ENCODE measurements around the gene ACOXL.

ACOXL gene

DNA sequence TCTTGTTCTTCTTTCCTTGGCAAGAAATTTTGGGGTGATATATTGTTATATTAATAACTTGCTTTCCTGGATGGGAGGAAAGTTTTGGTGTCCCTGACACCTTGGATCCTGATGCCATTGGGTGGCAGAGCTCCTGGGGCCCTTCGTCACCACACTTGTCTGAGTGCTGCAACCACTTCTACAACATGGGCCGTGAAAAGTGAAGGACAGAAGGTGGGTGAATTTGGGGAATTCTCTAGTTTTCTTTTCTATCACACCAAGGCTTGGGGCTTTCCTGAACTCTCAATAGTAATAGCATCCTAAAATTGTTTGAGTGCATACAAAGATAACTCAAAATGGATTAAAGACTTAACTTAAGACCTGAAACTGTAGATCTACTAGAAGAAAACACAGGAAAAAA is 10.0 kb downstream of the ACOXL start:
- Histone ChIP-seq H3K79me1 (replicated peaks; ENCODE audit: low read length, poor library complexity, severe bottlenecking) (no peaks in the 10 kb centered on the region), H3K36me3 (ENCODE audit: control insufficient read depth in 1 of 2, insufficient read depth in 2 of 2, low read depth in 1 of 2, low read length in 2 of 2) (no peaks in the 10 kb centered on the region), H2AFZ (ENCODE audit: low read depth, low read length) (no peak overlapping the region), H3K4me3 (ENCODE audit: insufficient read depth in 1 of 2, low read depth in 1 of 2, low read length in 2 of 2) (no peak overlapping the region), H3K4me1 (ENCODE audit: control insufficient read depth, insufficient read depth, low read depth, low read length) (no peaks in the 10 kb centered on the region), H2BK12ac (ENCODE audit: low read length in 2 of 2) (no peak overlapping the region), H3K27ac (ENCODE audit: low read length, poor library complexity, severe bottlenecking) (no peak overlapping the region), H2AK5ac (ENCODE audit: low read length, severe bottlenecking) (no peak overlapping the region), H3K9ac (ENCODE audit: low read length) (no peak overlapping the region), H3K18ac (ENCODE audit: low read depth in 1 of 2, low read length in 2 of 2) (no peak overlapping the region), H4K91ac (ENCODE audit: low read length) (no peak overlapping the region), H3K14ac (ENCODE audit: low read length in 2 of 2) (no peak overlapping the region), H4K8ac (ENCODE audit: low read length) (no peak overlapping the region), H2BK5ac (ENCODE audit: low read depth, low read length, poor library complexity, severe bottlenecking) (no peak overlapping the region), H3K4ac (ENCODE audit: low read depth in 1 of 2, low read length in 2 of 2) (no peak overlapping the region), H3K27me3 (ENCODE audit: control insufficient read depth in 1 of 2, insufficient read depth in 1 of 2, low read length in 2 of 2) (peaks cover 73 to 89% of the 10 kb centered on the region in 2 experiments), H3K23ac (ENCODE audit: low read length in 2 of 2) (no peak overlapping the region), H3K9me3 (ENCODE audit: control insufficient read depth, low read length) (peaks cover 31% of the 10 kb centered on the region), H2BK15ac (ENCODE audit: low read depth, poor library complexity, severe bottlenecking) (no peak overlapping the region), H2BK120ac (ENCODE audit: low read depth, low read length) (no peak overlapping the region), H3K4me2 (ENCODE audit: low read length, poor library complexity, severe bottlenecking) (no peak overlapping the region)
- no peak for DNase-seq
- 82% methylated on average over 1 of the region's 2 CpGs for whole genome bisulfite sequencing

DNA sequence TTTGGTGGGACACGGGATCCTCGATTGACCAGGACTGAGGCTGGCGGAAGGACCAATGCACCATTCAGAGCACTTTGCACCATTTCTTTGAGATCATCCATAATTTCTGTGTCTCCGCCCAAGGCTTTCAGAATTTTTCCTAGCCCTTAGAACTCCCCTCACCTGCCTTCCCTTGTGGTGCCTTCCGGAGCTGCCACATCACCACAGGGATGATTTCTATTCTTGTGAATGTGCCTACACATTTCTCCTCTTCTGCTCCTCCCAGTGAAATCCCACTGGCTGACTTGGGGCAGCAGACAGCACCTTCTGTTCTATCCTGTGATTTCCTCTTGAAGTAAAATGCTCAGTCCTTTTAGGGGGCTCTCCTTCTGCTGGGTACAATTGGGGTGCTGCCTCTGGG is 11.2 kb downstream of the ACOXL start:
- no peak overlapping the region for H3K14ac ChIP-seq (ENCODE audit: low read length in 2 of 2)
- no peaks in the 10 kb centered on the region for H3K79me1 ChIP-seq (replicated peaks; ENCODE audit: low read length, poor library complexity, severe bottlenecking)
- H3K27me3 ChIP-seq (ENCODE audit: control insufficient read depth in 1 of 2, insufficient read depth in 1 of 2, low read length in 2 of 2), result peaks cover 78 to 92% of the 10 kb centered on the region in 2 experiments
- H3K4me3 ChIP-seq (ENCODE audit: insufficient read depth in 1 of 2, low read depth in 1 of 2, low read length in 2 of 2), result no peak overlapping the region
- H2BK120ac ChIP-seq (ENCODE audit: low read depth, low read length), result no peak overlapping the region
- no peak overlapping the region for H3K4me2 ChIP-seq (ENCODE audit: low read length, poor library complexity, severe bottlenecking)
- no peak overlapping the region for H3K9ac ChIP-seq (ENCODE audit: low read length)
- H3K4ac ChIP-seq (ENCODE audit: low read depth in 1 of 2, low read length in 2 of 2), result no peak overlapping the region
- H3K36me3 ChIP-seq (ENCODE audit: control insufficient read depth in 1 of 2, insufficient read depth in 2 of 2, low read depth in 1 of 2, low read length in 2 of 2), result no peaks in the 10 kb centered on the region
- H2BK12ac ChIP-seq (ENCODE audit: low read length in 2 of 2), result no peak overlapping the region
- peaks cover 19% of the 10 kb centered on the region for H3K9me3 ChIP-seq (ENCODE audit: control insufficient read depth, low read length)
- H2BK15ac ChIP-seq (ENCODE audit: low read depth, poor library complexity, severe bottlenecking), result no peak overlapping the region
- H3K18ac ChIP-seq (ENCODE audit: low read depth in 1 of 2, low read length in 2 of 2), result no peak overlapping the region
- H4K91ac ChIP-seq (ENCODE audit: low read length), result no peak overlapping the region
- H3K4me1 ChIP-seq (ENCODE audit: control insufficient read depth, insufficient read depth, low read depth, low read length), result no peaks in the 10 kb centered on the region
- no peak overlapping the region for H2AFZ ChIP-seq (ENCODE audit: low read depth, low read length)
- 90% methylated on average over 5 of the region's 5 CpGs for WGBS
- H2BK5ac ChIP-seq (ENCODE audit: low read depth, low read length, poor library complexity, severe bottlenecking), result no peak overlapping the region
- no peak for DNase-seq
- H2AK5ac ChIP-seq (ENCODE audit: low read length, severe bottlenecking), result no peak overlapping the region
- no peak overlapping the region for H3K23ac ChIP-seq (ENCODE audit: low read length in 2 of 2)
- no peak overlapping the region for H4K8ac ChIP-seq (ENCODE audit: low read length)
- H3K27ac ChIP-seq (ENCODE audit: low read length, poor library complexity, severe bottlenecking), result no peak overlapping the region

- H2BK15ac ChIP-seq (ENCODE audit: low read depth, poor library complexity, severe bottlenecking), result no peak overlapping the region
- no peak overlapping the region for H2BK12ac ChIP-seq (ENCODE audit: low read length in 2 of 2)
- H2AFZ ChIP-seq (ENCODE audit: low read depth, low read length), result no peak overlapping the region
- H3K27ac ChIP-seq (ENCODE audit: low read length, poor library complexity, severe bottlenecking), result no peak overlapping the region
- no peak for DNase-seq
- no peak overlapping the region for H2BK120ac ChIP-seq (ENCODE audit: low read depth, low read length)
- H3K18ac ChIP-seq (ENCODE audit: low read depth in 1 of 2, low read length in 2 of 2), result no peak overlapping the region
- H3K23ac ChIP-seq (ENCODE audit: low read length in 2 of 2), result no peak overlapping the region
- no peak overlapping the region for H2BK5ac ChIP-seq (ENCODE audit: low read depth, low read length, poor library complexity, severe bottlenecking)
- H3K14ac ChIP-seq (ENCODE audit: low read length in 2 of 2), result no peak overlapping the region
- no peak overlapping the region for H4K91ac ChIP-seq (ENCODE audit: low read length)
- H3K36me3 ChIP-seq (ENCODE audit: control insufficient read depth in 1 of 2, insufficient read depth in 2 of 2, low read depth in 1 of 2, low read length in 2 of 2), result no peaks in the 10 kb centered on the region
- H2AK5ac ChIP-seq (ENCODE audit: low read length, severe bottlenecking), result no peak overlapping the region
- H4K8ac ChIP-seq (ENCODE audit: low read length), result no peak overlapping the region
- no peak overlapping the region for H3K4me2 ChIP-seq (ENCODE audit: low read length, poor library complexity, severe bottlenecking)
- H3K79me1 ChIP-seq (replicated peaks; ENCODE audit: low read length, poor library complexity, severe bottlenecking), result no peaks in the 10 kb centered on the region
- H3K4me1 ChIP-seq (ENCODE audit: control insufficient read depth, insufficient read depth, low read depth, low read length), result no peaks in the 10 kb centered on the region
- no peak overlapping the region for H3K9ac ChIP-seq (ENCODE audit: low read length)
- 67% methylated on average over 4 of the region's 4 CpGs for WGBS
- H3K27me3 ChIP-seq (ENCODE audit: control insufficient read depth in 1 of 2, insufficient read depth in 1 of 2, low read length in 2 of 2), result peaks cover 81 to 93% of the 10 kb centered on the region in 2 experiments
- H3K9me3 ChIP-seq (ENCODE audit: control insufficient read depth, low read length), result peaks cover 12% of the 10 kb centered on the region
- H3K4ac ChIP-seq (ENCODE audit: low read depth in 1 of 2, low read length in 2 of 2), result no peak overlapping the region
- no peak overlapping the region for H3K4me3 ChIP-seq (ENCODE audit: insufficient read depth in 1 of 2, low read depth in 1 of 2, low read length in 2 of 2)
These were observed 12.1 kb downstream of the ACOXL start for GRCh38 chr2:110744429-110744828.

- Histone ChIP-seq H3K9me3 (ENCODE audit: control insufficient read depth, low read length) (peaks cover 6% of the 10 kb centered on the region), H3K4ac (ENCODE audit: low read depth in 1 of 2, low read length in 2 of 2) (no peak overlapping the region), H2BK120ac (ENCODE audit: low read depth, low read length) (no peak overlapping the region), H3K4me3 (ENCODE audit: insufficient read depth in 1 of 2, low read depth in 1 of 2, low read length in 2 of 2) (no peak overlapping the region), H3K23ac (ENCODE audit: low read length in 2 of 2) (no peak overlapping the region), H4K8ac (ENCODE audit: low read length) (no peak overlapping the region), H2BK15ac (ENCODE audit: low read depth, poor library complexity, severe bottlenecking) (no peak overlapping the region), H3K27me3 (ENCODE audit: control insufficient read depth in 1 of 2, insufficient read depth in 1 of 2, low read length in 2 of 2) (peaks cover 82 to 94% of the 10 kb centered on the region in 2 experiments), H3K18ac (ENCODE audit: low read depth in 1 of 2, low read length in 2 of 2) (no peak overlapping the region), H3K4me1 (ENCODE audit: control insufficient read depth, insufficient read depth, low read depth, low read length) (no peaks in the 10 kb centered on the region), H2BK12ac (ENCODE audit: low read length in 2 of 2) (no peak overlapping the region), H3K27ac (ENCODE audit: low read length, poor library complexity, severe bottlenecking) (no peak overlapping the region), H3K36me3 (ENCODE audit: control insufficient read depth in 1 of 2, insufficient read depth in 2 of 2, low read depth in 1 of 2, low read length in 2 of 2) (no peaks in the 10 kb centered on the region), H2BK5ac (ENCODE audit: low read depth, low read length, poor library complexity, severe bottlenecking) (no peak overlapping the region), H3K9ac (ENCODE audit: low read length) (no peak overlapping the region), H3K79me1 (replicated peaks; ENCODE audit: low read length, poor library complexity, severe bottlenecking) (no peaks in the 10 kb centered on the region), H3K4me2 (ENCODE audit: low read length, poor library complexity, severe bottlenecking) (no peak overlapping the region), H3K14ac (ENCODE audit: low read length in 2 of 2) (no peak overlapping the region), H4K91ac (ENCODE audit: low read length) (no peak overlapping the region), H2AFZ (ENCODE audit: low read depth, low read length) (no peak overlapping the region), H2AK5ac (ENCODE audit: low read length, severe bottlenecking) (no peak overlapping the region)
- WGBS, result 79% methylated on average over 2 of the region's 2 CpGs
- no peak for DNase-seq
These were observed 12.7 kb downstream of the ACOXL start for GRCh38 chr2:110745048-110745447.

Data from mesenchymal stem cell (in vitro differentiated cells and primary cell).